ENCODE data around the gene TMEM121.
"Not testable (repeated sequence)": the region's sequence is repeated elsewhere in the genome, so short reads cannot be mapped to it uniquely, and the experiment has no call there.

TMEM121 gene

GRCh38 chr14:105549481-105549880, 23.1 kb downstream of the TMEM121 start:
- H3K36me3 ChIP-seq (ENCODE audit: control insufficient read depth, insufficient read depth, low read length) = peaks cover 2% of the 10 kb centered on the region
- H3K9ac ChIP-seq (ENCODE audit: low read depth, low read length) = no peak overlapping the region
- H3K27me3 ChIP-seq (ENCODE audit: control insufficient read depth, insufficient read depth, low read length) = no peaks in the 10 kb centered on the region
- no peak overlapping the region for H3K4me3 ChIP-seq (ENCODE audit: low read depth, low read length)
- H3K4me1 ChIP-seq (ENCODE audit: control insufficient read depth, insufficient read depth, low read length) = no peaks in the 10 kb centered on the region
- peaks cover 9% of the 10 kb centered on the region for H3K9me3 ChIP-seq (ENCODE audit: control insufficient read depth, insufficient read depth, low read length)

DNA sequence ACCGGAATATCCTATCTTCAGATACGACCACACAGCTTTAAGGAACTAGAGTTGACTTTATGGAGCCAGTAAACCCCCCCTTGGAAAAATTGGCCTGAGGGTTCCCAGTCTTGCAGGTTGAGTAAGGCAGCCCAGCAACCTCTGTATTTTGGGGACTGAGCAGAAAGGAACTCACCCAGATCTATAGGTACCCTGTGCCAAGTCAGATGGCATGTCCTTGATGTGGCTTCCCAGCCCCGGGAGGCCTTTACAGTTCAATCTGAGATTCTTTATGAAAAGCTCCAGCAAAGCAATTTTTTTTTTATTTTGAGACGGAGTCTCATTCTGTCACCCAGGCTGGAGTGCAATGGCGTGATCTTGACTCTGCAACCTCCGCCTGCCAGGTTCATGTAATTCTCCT, 27.6 kb downstream of the TMEM121 start:
- H3K4me1 ChIP-seq (ENCODE audit: control insufficient read depth, insufficient read depth, low read length) = no peaks in the 10 kb centered on the region
- no peaks in the 10 kb centered on the region for H3K27me3 ChIP-seq (ENCODE audit: control insufficient read depth, insufficient read depth, low read length)
- H3K9ac ChIP-seq (ENCODE audit: low read depth, low read length) = no peak overlapping the region
- H3K36me3 ChIP-seq (ENCODE audit: control insufficient read depth, insufficient read depth, low read length) = peaks cover 2% of the 10 kb centered on the region
- no peak overlapping the region for H3K4me3 ChIP-seq (ENCODE audit: low read depth, low read length)
- H3K9me3 ChIP-seq (ENCODE audit: control insufficient read depth, insufficient read depth, low read length) = peaks cover 9% of the 10 kb centered on the region

DNA sequence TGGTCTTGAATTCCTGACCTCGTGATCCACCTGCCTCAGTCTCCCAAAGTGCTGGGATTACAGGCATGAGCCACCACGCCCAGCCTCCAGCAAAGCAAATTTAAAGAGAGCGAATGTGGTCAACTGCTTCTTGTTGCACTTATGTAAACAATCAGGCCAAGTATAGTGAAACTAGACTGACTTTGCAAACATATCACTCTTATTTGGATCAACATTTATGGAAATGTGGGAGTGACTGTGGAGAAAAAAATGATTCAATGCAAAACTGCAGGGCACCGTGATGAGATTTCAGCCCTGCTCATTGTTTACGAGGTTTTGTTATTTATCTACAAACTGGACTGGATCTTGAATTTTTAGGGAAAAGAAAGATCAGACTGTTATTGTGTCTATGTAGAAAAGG, 28.1 kb downstream of the TMEM121 start:
- H3K4me3 ChIP-seq (ENCODE audit: low read depth, low read length) = no peak overlapping the region
- peaks cover 9% of the 10 kb centered on the region for H3K9me3 ChIP-seq (ENCODE audit: control insufficient read depth, insufficient read depth, low read length)
- H3K9ac ChIP-seq (ENCODE audit: low read depth, low read length) = no peak overlapping the region

DNA sequence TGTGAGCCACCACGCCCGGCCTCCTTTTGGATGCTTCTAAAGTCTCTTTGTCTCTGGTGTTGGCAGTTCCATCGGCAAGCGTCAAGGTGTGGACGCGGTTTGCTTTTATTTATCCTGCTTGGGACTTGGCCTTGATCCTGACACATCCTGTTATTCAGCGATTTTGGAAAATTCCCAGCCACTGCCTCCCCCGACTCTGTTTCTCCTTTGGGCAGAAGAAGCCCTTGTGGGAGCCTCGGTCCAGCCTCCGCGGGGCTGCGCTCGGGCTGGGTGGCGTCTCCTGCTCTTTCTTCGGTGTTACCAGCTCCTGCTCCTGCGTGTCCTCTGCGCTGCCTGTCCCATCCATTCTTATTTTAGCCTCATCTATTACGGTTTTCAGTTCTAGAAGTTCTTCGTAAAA, 31.3 kb downstream of the TMEM121 start:
- H3K36me3 ChIP-seq (ENCODE audit: control insufficient read depth, insufficient read depth, low read length); H3K27me3 ChIP-seq (ENCODE audit: control insufficient read depth, insufficient read depth, low read length); H3K4me1 ChIP-seq (ENCODE audit: control insufficient read depth, insufficient read depth, low read length); H3K9ac ChIP-seq (ENCODE audit: low read depth, low read length); H3K9me3 ChIP-seq (ENCODE audit: control insufficient read depth, insufficient read depth, low read length); H3K4me3 ChIP-seq (ENCODE audit: low read depth, low read length): not testable (repeated sequence)

More for the DNA sequence above, 28.1 kb downstream of the TMEM121 start:
- Histone ChIP-seq H3K36me3 (ENCODE audit: control insufficient read depth, insufficient read depth, low read length) (no peaks in the 10 kb centered on the region), H3K4me1 (ENCODE audit: control insufficient read depth, insufficient read depth, low read length) (no peaks in the 10 kb centered on the region), H3K27me3 (ENCODE audit: control insufficient read depth, insufficient read depth, low read length) (no peaks in the 10 kb centered on the region)

DNA sequence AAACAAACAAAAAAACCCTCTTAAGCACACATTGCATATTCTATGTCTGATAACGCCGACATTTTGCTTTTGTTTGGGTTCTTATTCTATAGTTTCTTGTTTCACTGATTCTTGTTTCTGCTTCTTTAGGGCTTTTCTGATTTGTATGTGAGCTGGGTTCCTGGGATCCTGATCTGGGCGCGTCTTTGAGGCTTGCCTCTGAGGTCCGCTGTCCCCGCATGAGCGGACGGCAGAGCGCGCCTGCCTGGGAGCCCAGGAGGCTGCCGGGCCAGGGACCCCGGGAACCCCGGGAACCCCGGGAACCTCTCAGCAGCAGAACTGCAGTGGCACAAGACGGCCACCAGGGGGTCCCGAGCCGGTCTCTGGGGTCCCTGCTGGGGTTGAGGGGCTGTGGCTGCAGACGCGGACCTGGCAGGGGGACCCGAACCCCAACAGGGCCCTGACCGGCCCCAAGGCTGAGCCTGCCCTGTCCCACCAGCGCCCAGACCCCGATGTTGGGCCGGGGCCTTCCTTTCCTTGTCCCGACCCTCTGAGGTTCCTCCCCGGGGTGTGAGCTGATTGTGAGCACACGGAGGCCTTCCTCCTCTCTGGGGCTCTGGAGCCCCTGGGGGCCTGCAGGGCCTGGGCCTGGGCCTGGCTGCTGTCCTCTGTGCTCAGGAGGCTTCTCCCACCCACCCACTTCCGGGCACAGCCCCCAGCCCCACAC, 32.2 kb downstream of the TMEM121 start:
- H3K4me3 ChIP-seq (ENCODE audit: low read depth, low read length); H3K4me1 ChIP-seq (ENCODE audit: control insufficient read depth, insufficient read depth, low read length); H3K36me3 ChIP-seq (ENCODE audit: control insufficient read depth, insufficient read depth, low read length); H3K27me3 ChIP-seq (ENCODE audit: control insufficient read depth, insufficient read depth, low read length); H3K9ac ChIP-seq (ENCODE audit: low read depth, low read length): not testable (repeated sequence)
- H3K9me3 ChIP-seq (ENCODE audit: control insufficient read depth, insufficient read depth, low read length) = peaks cover 11% of the 10 kb centered on the region

GRCh38 chr14:105559384-105560047, 33.1 kb downstream of the TMEM121 start:
- H3K9me3 ChIP-seq (ENCODE audit: control insufficient read depth, insufficient read depth, low read length); H3K36me3 ChIP-seq (ENCODE audit: control insufficient read depth, insufficient read depth, low read length); H3K4me3 ChIP-seq (ENCODE audit: low read depth, low read length); H3K4me1 ChIP-seq (ENCODE audit: control insufficient read depth, insufficient read depth, low read length); H3K27me3 ChIP-seq (ENCODE audit: control insufficient read depth, insufficient read depth, low read length); H3K9ac ChIP-seq (ENCODE audit: low read depth, low read length): not testable (repeated sequence)

GRCh38 chr14:105560048-105560669, 33.8 kb downstream of the TMEM121 start:
- not testable (repeated sequence) for H3K9me3 ChIP-seq (ENCODE audit: control insufficient read depth, insufficient read depth, low read length); H3K9ac ChIP-seq (ENCODE audit: low read depth, low read length); H3K4me1 ChIP-seq (ENCODE audit: control insufficient read depth, insufficient read depth, low read length); H3K4me3 ChIP-seq (ENCODE audit: low read depth, low read length); H3K27me3 ChIP-seq (ENCODE audit: control insufficient read depth, insufficient read depth, low read length); H3K36me3 ChIP-seq (ENCODE audit: control insufficient read depth, insufficient read depth, low read length)

DNA sequence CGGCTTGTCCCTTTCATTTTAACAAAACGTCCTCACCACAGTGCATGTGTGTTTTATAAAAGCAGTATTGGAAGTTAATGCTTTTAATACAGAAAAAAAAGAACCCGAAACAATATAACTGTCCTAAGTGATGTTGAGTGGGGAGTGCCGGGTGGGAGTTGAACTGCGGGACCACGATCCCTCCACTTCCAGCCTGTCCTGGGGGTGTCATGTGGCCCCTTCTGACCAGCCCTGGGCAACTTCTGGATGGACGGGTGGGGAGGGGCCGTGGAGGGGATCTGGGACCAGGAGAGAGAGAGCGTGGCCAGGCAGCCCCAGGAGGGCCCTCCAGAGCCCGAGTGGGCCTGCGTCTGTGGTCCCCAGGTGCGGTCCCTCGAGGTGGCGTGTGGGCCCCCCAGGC, 35.0 kb downstream of the TMEM121 start:
- H3K9me3 ChIP-seq (ENCODE audit: control insufficient read depth, insufficient read depth, low read length); H3K4me1 ChIP-seq (ENCODE audit: control insufficient read depth, insufficient read depth, low read length); H3K9ac ChIP-seq (ENCODE audit: low read depth, low read length); H3K36me3 ChIP-seq (ENCODE audit: control insufficient read depth, insufficient read depth, low read length); H3K4me3 ChIP-seq (ENCODE audit: low read depth, low read length); H3K27me3 ChIP-seq (ENCODE audit: control insufficient read depth, insufficient read depth, low read length): not testable (repeated sequence)

DNA sequence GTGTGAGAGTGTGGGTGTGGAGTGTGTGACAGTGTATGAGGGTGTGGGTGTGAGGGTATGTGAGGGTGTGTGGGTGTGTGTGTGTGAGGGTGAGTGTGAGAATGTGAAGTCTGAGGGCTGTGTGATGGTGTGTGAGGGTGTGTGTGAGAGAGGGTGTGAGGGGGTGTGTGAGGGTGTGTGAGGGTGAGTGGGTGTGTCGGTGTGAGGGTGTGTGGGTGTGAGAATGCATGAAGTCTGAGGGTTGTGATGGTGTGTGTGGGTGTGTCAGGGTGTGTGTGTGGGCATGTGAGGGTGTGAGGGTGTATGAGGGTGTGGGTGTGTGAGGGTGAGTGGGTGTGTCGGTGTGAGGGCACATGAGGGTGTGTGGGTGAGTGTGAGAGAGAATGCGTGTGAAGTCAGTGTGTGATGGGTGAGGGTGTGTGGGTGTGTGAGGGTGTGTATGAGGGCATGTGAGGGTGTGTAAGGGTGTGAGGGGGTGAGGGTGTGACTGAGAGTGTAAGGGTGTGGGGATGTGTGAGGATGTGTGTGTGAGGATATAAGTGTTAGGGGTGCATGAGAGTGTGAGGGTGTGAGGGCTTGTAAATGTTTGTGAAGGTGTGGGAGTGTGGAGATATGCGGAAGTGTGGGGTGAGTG, 36.4 kb downstream of the TMEM121 start:
- Histone ChIP-seq H3K4me1 (ENCODE audit: control insufficient read depth, insufficient read depth, low read length) (no peaks in the 10 kb centered on the region), H3K4me3 (ENCODE audit: low read depth, low read length) (no peak overlapping the region), H3K27me3 (ENCODE audit: control insufficient read depth, insufficient read depth, low read length) (no peaks in the 10 kb centered on the region), H3K36me3 (ENCODE audit: control insufficient read depth, insufficient read depth, low read length) (no peaks in the 10 kb centered on the region), H3K9ac (ENCODE audit: low read depth, low read length) (no peak overlapping the region), H3K9me3 (ENCODE audit: control insufficient read depth, insufficient read depth, low read length) (peaks cover 9% of the 10 kb centered on the region)

DNA sequence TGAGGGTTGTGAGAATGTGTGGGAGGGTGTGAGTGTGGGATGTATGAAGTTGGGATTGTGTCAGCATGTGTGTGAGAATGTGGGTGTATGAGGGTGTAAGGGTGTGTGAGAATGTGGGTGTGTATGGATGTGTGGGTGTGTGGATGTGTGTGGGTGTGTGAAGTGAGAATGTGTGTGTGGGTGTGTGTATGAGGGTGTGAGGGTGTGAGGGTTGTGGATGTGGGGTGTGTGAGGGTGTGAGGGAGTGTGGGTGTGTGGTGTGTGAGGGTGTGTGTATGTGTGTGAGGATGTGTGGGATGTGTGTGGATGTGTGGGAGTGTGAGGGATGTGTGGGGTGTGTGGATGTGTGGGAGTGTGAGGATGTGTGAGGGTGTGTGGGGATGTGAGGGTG, 37.0 kb downstream of the TMEM121 start:
- H3K4me1 ChIP-seq (ENCODE audit: control insufficient read depth, insufficient read depth, low read length) = no peaks in the 10 kb centered on the region
- H3K36me3 ChIP-seq (ENCODE audit: control insufficient read depth, insufficient read depth, low read length) = no peaks in the 10 kb centered on the region
- H3K4me3 ChIP-seq (ENCODE audit: low read depth, low read length) = peak overlapping the region; percentile 8
- no peak overlapping the region for H3K9ac ChIP-seq (ENCODE audit: low read depth, low read length)
- H3K27me3 ChIP-seq (ENCODE audit: control insufficient read depth, insufficient read depth, low read length) = no peaks in the 10 kb centered on the region
- H3K9me3 ChIP-seq (ENCODE audit: control insufficient read depth, insufficient read depth, low read length) = peaks cover 9% of the 10 kb centered on the region

GRCh38 chr14:105564536-105564935, 38.2 kb downstream of the TMEM121 start:
- not testable (repeated sequence) for H3K27me3 ChIP-seq (ENCODE audit: control insufficient read depth, insufficient read depth, low read length); H3K4me1 ChIP-seq (ENCODE audit: control insufficient read depth, insufficient read depth, low read length); H3K36me3 ChIP-seq (ENCODE audit: control insufficient read depth, insufficient read depth, low read length); H3K4me3 ChIP-seq (ENCODE audit: low read depth, low read length); H3K9ac ChIP-seq (ENCODE audit: low read depth, low read length)
- peaks cover 16% of the 10 kb centered on the region for H3K9me3 ChIP-seq (ENCODE audit: control insufficient read depth, insufficient read depth, low read length)

Data from iPS-15b (cell line).